Omental fat pad (tissue), 4 donors: ENCODE results near the gene HERC4. TPM values are rescaled to one million over a fixed set of nuclear protein-coding genes. Genes with fewer than 3 reads are reported as not detected.
"Not testable (repeated sequence)": the region's sequence is repeated elsewhere in the genome, so short reads cannot be mapped to it uniquely, and the experiment has no call there.

ENCODE experiments used
- ATAC-seq: fragments of 150-250 bp; one replicate; pipeline ENCODE4 v1.9.1; 2016; ENCODE audit warnings: mild to moderate bottlenecking, moderate library complexity; ENCODE audit not compliant: low FRiP score
- DNase-seq: peaks from one replicate; pipeline ENCODE4 v3.0.0-alpha.2; 2019; ENCODE audit warnings: low spot score
- total RNA-seq, 4 donors: library from RNA; depleted of rRNA; stranded (reverse); fragments of >200 nt; gene quantifications; one replicate each; pipeline ENCODE4 v1.1.0, GENCODE V29; 2016
- TF ChIP-seq, protein P1 (sequence below), 3 donors: fragments of 450-650 bp; IDR thresholded peaks; one replicate each; pipeline ENCODE4 v1.5.1; 2016 to 2017; ENCODE audit warnings: antibody characterized with exemption in 3 of 3, mild to moderate bottlenecking in 3 of 3, moderate library complexity in 2 of 3

Gene HERC4
- total RNA-seq, 4 donors from 2014 or later = 37.0 to 67.6 (median 50.5) TPM

DNA sequence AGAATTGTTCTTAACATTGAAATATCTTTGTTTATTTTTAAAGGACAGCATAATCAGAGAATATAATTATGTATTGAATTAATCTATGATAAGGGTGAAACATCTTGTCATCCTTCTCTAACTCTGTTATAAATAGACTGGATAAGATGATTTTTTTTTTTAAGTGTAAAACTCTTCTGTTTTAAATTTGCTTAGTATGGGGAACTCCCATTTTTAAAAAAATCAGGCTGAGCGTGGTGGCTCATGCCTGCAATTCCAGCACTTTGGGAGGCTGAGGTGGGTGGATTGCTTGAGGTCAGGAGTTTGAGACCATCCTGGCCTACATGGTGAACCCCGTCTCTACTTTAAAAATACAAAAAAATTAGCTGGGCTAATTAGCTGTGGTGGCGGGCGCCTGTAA is 9.4 kb upstream of the HERC4 start:
- ATAC-seq (no peak), DNase-seq (no peak)
- TF ChIP-seq, protein P1, sequence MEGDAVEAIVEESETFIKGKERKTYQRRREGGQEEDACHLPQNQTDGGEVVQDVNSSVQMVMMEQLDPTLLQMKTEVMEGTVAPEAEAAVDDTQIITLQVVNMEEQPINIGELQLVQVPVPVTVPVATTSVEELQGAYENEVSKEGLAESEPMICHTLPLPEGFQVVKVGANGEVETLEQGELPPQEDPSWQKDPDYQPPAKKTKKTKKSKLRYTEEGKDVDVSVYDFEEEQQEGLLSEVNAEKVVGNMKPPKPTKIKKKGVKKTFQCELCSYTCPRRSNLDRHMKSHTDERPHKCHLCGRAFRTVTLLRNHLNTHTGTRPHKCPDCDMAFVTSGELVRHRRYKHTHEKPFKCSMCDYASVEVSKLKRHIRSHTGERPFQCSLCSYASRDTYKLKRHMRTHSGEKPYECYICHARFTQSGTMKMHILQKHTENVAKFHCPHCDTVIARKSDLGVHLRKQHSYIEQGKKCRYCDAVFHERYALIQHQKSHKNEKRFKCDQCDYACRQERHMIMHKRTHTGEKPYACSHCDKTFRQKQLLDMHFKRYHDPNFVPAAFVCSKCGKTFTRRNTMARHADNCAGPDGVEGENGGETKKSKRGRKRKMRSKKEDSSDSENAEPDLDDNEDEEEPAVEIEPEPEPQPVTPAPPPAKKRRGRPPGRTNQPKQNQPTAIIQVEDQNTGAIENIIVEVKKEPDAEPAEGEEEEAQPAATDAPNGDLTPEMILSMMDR (IDR thresholded peaks at IDR 0.05) = no peak

DNA sequence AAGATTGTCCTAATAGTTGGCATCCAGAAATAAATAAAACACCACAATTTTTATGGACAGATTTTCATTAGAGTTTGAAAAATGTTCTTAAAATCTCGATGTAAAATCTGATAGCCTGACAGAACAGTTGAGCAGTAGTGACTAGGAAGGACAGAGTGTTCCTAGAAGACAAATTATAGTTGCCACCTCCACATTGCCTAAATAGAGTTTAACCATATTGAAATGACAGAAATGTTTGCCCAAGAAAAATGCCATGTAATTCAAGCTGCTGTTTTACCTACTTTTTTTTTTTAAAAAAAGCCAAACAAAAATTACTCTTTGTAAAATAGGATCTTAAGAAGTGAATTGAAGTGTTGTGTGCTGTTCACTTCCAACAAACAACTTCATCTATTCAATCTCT is 8.9 kb upstream of the HERC4 start:
- TF ChIP-seq, protein P1 (IDR thresholded peaks at IDR 0.05) = no peak
- ATAC-seq (no peak), DNase-seq (no peak)

DNA sequence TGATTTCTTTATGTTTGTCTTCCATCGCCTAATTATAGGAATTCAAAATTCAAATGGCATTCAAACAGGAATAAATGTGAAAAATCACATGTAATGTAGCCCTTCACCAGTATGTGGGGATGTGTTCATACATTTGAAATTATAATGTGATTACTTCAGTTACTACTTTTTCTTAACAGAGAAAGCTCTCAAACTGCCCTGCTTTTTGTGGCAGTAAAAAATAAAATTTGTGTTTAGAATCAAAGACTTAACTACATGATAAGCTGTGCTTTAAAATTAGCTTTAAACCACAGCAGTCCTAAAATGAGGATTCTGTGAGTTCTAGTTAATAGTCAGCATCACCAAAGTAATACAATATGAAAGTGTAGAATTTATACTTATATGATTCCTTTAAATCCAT is 7.8 kb upstream of the HERC4 start:
- DNase-seq (no peak), ATAC-seq (no peak)
- TF ChIP-seq, protein P1 (IDR thresholded peaks at IDR 0.05) = no peak

DNA sequence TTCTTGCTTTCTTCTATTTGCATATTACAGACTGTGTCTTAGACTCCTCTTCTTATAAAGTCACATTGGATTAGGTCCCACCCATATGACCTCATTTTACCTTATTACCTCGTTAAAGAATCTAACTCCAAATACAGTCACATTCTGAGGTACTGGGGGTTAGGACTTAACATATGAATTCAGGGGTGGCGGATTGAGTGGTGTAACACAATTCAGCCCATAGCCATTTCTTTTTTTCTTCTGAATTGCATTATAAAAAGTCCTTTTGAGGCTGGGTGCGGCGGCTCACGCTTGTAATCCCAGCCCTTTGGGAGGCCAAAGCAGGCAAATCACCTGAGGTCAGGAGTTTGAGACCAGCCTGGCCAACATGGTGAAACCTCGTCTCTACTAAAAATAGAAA is 6.8 kb upstream of the HERC4 start:
- ATAC-seq (no peak), DNase-seq (no peak)
- TF ChIP-seq, protein P1 (IDR thresholded peaks at IDR 0.05) = no peak

DNA sequence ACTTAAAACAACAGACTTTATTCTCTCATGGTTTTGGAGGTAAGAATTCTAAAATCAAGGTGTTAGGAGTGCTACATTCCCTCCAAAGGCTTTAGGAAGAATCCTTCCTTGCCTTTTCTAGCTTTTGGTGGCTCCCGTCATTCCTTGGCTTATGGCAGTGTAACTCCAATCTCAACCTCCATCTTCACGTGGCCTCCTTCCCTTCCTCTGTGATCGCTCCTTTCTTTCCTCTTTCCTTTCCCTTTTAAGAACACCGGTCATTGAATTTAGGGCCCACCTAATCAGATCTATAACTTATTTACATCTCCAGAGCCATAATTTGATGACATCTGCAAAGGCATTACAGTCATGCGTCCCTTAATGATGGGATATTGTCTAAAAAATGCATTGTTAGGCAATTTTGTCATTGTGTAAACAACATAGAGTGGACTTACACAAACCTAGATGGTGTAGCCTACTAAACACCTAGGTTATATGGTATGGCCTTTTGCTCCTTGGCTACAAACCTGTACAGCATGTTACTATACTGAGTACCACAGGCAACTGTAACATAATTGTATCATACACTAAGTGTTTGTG is 5.9 kb upstream of the HERC4 start:
- ATAC-seq = no peak
- TF ChIP-seq, protein P1 (IDR thresholded peaks at IDR 0.05) = no peak
- DNase-seq = no peak

DNA sequence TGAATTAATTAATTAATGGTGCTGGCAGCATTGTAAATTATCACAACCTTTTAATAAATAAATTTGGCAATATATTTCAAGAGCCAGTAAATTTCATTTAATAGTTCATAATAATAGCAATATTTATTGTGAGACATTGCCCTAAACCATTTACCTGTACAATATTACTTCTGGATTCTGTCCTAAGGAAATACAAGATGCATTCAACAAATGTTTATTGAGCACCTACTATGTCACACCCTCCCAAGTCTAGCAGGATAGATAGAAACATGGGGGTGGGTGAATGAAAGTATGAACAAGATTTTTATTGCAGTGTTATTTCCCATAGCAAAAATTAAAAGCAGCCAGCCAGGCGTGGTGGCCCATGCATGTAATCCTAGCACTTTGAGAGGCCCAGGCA is 4.4 kb upstream of the HERC4 start:
- DNase-seq (no peak), ATAC-seq (no peak)
- TF ChIP-seq, protein P1 (IDR thresholded peaks at IDR 0.05) = no peak

DNA sequence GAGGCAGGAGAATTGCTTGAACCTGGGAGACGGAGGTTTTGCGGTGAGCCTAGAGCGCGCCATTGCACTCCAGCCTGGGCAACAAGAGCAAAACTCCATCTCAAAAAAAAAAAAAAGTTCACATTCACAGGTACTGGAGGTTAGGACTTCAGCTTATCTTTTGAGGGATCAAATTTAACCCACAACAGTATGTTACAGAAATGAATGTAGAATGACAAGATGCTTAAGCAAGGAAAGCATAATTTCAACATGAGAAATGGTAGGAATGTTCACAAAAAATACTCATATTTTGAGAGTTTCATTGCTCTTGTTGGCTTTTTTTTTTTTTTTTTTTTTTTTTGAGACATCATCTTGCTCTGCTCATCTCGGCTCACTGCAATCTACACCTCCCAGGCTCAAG is 1.9 kb upstream of the HERC4 start:
- ATAC-seq (no peak), DNase-seq (no peak)
- TF ChIP-seq, protein P1 (IDR thresholded peaks at IDR 0.05) = no peak

DNA sequence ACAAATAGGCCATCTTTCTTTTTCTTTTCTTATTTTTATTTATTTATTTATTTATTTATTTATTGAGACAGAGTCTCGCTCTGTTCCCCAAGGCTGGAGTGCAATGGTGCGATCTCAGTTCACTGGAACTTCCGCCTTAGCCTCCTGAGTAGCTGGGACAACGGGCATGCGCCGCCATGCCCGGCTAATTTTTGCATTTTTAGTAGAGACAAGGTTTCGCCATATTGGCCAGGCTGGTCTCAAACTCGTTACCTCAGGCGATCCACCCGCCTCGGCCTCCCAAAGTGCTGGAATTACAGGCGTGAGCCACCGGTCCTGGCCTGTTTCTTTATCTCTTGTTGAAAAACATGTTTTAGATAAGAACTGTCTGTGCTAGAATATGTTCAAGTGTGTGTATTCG is 998 bp upstream of the HERC4 start:
- DNase-seq, ATAC-seq: not testable (repeated sequence)
